Fibroblast of skin of right biceps (primary cell): Measurements from ENCODE around the gene ZNF581.

Source experiments
- DNase-seq: peaks from one replicate; pipeline ENCODE4 v3.0.0-alpha.2; 2013

Gene ZNF581, protein sequence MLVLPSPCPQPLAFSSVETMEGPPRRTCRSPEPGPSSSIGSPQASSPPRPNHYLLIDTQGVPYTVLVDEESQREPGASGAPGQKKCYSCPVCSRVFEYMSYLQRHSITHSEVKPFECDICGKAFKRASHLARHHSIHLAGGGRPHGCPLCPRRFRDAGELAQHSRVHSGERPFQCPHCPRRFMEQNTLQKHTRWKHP

DNA sequence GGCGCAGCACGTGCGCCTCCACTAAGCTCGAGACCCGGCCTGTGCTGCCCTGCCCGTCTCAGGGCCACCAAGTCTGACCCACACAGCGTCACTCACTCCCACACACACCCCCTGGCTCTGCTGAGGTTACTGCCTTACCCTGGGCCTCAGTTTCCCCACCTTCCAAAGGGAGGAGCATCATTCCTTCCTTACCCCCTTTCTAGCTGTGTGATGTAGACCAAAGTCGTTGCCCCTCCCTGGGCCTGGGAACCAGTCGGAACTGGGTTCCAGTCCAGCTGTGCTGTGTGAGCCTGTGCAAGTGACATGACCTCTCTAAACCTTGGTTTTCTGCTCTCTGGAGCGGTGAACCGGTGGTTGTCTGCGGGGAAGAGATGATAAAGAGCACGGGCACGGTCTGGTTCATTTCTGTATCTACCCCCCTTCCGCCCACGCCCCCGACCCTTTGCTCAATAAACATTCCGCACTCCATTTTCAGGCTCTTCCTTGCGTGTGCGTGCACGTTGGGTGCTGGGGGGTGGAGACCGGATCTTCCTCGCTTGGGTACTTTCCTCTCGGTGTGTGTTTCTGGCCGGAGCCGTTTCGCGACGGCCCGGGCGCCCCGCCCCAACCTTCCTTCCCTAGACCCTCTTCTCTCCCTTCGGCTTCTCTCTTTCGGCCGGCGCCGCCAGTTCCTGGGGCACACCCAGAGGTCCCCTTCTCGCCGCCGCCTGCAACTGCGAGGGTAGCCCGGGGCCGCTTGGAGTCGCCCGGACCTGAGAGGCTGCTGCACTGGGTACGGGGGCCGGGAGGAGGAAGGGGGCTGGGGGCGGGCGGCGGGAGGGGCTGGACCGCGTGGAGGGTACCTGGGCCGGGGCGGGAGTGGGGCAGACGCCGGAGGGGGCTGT, at the start of gene ZNF581:
TSS of gene ZNF581 (plus strand) at position 647 of the 884 bp plus-strand sequence. CDS start 923 bp downstream, outside the sequence.
- DNase-seq, result peak; percentile 74

DNA sequence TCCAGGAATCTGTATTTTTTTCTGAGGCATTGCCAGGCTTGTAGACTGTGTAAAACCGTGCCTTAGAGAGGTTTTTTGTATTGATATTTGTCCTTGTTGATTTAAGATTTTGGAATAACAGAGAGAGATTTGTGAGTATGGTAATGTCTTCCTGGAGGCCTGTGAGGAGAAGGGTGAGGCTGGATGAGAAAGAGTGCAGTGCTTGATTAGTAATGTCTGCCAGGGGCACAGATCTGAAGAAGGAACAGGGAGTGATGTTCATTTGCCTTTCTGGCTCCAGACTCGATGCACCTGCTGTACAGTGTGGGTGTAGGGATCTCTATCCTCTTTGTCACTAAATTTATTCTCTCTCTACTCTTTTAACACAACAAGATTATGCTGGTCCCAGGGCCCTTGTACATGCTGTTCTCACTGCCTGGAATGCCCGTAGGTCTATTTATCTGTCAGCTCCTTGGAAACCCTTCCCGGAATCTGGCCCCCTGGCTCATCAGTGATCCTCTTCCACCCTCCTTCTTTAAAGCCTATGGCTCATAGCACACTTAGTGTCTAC, 48.4 kb upstream of the ZNF581 start:
- no peak for DNase-seq

DNA sequence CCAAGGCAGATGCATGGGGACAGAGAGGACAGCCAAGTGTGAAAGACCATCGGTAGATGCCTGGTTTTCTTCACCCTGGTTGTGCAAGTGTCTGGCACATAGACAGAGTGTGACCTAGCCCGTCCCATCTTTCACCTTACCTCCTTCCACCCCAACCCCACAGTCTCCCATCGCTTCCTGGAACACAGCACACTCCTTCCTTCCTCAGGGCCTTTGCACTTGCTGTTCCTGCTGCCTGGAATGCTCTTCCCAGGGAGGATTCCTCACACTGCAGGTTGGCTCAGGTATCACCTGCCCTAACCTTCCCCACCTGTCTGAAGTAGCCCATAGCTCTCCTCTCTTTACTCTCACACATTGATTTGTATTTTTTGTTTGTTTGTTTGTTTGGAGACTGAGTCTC, 47.1 kb upstream of the ZNF581 start:
- DNase-seq, result no peak

DNA sequence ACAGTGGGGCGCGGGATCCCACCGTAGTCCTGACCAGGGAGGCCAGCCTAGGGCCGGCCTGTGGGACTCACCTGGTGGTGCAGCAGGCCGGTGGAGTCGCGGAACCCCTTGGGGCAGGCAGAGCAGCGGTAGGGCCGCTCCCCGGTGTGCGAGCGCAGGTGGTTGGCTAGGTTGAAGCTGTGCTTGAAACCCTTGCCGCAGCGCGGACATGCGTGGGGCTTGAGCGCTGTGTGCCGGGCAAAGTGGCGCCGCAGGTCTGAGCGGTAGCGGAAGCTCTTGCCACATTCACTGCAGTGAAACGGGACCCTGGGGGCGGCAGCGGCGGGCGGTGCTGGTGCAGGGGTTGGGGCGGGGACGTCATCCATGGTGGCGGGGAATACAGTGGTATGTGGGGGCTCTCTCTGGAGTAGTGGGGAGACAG, 45.9 kb upstream of the ZNF581 start:
- no peak for DNase-seq

DNA sequence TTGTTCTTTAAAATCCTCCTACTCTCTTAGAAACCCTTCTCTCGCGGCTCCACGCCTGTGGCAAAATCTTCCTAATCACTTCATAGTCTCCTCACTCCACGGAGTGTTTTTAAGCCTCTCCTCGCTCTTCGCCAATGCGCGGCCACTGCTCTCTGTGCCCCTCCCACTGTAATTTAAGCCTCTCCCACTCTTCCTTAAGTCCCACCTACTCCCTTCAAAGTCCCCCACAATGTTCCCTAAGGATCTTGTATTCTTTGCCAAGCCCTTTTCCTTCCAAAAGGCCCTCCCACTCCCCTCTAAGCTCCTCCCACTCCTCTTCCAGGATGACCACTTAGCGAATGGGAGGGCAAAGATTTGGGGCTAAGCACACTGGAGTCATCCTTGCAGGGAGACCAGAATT, 45.4 kb upstream of the ZNF581 start:
- no peak for DNase-seq

DNA sequence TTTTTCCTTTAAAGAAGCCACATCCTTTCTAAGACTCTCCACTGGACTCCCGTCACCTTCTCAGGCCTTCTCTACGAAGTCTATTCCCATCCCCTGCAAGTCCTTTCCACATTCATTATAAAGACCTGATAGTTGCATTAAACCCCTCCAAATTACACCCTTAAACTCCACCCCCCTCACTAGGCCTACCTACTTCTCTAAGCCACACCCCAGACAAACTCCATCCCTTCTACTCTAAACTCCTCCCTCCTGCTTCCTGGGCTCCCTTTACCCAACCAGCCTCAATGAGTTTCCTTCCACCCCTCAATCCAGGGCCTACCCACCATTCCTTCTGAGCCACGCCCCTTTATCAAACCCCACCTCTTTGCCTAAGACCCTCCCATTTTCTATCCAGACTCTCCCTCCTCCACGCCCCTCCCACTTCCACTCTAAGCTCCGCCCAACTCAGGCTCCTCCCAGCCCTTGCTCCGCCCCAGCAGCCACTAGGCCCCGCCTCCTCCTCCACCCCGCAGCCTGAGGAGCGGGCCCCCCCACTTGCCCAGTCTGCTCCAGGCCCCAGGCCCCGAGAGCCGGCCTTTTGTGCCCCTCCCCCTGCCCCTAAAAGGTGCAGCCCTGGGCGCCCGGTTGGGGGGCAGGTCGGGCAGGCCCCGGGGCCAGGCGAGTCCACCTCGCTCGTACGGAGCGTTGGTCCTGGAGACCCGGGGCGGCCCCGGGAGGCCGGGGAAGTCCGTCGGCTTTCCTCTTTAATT, 44.6 kb upstream of the ZNF581 start:
- DNase-seq, result peak; percentile 95

DNA sequence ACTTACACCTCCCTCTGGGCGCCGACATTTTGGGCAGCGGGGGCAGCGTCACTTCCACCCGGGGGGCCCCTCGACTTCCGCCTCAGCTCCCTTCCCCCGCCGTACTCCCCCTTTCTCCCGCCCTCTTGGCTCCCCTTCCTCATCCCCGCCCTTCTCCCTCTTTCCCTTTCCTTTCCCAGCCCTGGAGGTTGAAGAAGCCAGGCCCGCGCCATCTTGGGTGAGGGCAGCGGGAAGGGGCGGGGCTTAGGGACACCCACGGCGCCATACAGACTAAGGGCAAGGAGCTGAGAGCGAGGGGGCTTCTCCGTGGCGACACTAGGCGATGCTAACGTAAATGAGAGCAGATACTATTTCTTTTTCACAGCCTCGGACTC, 44.0 kb upstream of the ZNF581 start, which contains the start of gene FIZ1:
TSS of gene FIZ1 (minus strand) at position 50 of the 374 bp plus-strand sequence. CDS start 1,652 bp downstream, outside the sequence.
- peak; percentile 99 for DNase-seq

DNA sequence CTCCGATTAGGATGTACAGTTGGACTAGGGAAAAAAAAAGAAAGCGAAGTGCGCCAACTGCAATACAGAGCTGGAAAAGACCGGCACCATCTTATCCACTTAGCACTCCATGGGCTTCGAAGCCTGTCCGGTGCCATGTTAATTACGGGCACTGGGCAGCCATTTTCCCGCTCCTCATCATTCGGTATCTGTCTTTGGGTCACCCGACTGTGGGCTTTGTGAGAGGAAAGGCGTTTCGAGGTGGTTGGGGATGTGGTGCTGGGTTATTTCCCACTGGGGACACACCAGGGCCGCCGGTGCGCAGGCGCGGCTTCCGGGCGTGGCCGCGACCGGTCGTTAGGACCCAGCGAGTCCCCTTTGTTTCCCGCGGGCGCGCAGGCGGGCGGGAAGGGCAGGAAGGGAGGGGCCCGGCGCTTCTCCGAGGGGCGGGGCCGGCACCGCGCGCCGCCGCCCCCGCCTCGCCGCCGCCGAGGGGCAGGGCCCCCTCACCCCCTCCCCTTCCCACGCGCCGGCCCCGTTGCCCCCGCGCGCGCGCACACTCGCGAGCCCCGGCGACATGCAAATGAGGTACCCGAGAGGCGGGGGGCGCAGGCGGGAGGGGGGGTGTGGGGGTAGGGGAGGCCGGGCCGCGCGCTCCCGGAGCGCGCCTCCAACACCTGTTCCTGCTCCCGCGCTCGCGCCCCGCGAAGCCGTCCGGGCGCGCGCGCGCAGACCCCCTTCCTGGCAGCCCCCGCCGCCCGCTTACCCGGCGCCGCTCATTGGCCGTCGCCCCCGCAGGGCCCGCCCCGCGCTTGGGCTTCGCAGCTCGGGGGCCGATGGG, 43.4 kb upstream of the ZNF581 start, which contains the start of gene ZNF524:
TSS of gene ZNF524 (plus strand) at position 447 of the 820 bp plus-strand sequence. CDS start 1,825 bp downstream, outside the sequence.
- DNase-seq, result peak; percentile 88

DNA sequence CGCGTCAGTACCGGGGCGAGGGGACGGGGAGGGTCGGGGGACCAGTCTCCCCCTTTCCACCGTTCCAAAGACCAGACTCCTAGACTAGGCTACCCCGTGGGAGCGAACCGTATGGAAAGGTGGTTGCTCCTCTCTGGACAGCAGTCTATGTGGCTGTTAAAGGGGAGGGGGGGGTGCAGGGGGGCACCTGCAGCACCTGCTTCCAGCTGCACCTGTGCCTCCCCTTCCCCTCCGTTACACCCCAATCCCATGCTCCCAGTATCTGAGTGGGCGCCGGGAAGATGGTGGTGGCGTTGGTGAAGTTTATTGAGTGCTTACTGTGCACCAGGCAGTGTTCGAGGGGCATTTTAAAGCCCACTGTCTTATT, 42.8 kb upstream of the ZNF581 start:
- DNase-seq, result no peak

DNA sequence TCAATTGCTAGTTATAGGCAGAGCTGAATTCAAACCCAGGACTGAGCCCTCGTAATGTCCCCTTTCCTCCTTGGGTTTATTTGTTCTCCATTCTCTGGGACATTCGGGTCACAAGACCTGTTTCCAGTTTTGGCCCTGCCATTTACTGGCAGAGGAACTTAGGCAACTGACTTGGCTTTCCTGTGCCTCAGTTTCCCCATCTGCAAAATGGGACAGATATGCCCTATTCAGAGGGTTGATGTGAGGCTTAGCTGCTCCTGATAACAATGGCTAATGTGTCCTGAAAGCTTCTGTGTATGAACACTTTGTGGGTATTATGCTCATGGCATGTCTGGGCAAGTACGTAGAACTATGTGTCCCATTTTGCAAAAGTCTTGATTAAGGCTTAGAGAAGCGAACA, 42.4 kb upstream of the ZNF581 start:
- DNase-seq, result no peak

DNA sequence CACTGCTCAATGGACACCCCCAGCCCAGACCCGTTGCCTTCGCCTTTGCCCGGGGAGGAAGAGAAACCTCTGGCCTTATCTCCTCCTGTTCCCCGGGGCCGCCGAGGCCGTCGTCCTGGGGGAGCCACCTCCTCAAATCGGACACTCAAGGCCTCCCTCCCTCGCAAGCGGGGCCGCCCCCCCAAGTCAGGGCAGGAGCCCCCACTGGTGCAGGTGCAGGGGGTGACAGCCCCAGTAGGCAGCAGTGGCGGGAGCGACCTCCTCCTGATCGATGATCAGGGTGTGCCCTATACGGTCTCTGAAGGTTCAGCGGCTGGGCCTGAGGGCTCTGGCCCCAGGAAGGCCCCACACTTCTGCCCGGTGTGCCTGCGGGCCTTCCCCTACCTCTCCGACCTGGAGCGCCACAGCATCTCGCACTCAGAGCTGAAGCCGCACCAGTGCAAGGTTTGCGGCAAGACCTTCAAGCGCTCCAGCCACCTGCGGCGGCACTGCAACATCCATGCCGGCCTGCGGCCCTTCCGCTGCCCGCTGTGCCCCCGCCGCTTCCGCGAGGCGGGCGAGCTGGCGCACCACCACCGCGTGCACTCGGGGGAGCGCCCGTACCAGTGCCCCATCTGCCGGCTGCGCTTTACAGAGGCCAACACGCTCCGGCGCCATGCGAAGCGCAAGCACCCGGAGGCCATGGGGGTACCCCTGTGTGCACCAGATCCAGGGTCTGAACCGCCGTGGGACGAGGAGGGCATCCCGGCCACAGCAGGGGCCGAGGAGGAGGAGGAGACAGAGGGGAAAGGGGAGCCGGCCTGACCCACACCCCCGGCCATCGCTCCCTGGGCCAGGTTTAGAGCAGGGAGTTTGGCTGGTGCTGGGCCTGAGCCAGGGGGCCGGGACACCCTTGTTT, 41.1 kb upstream of the ZNF581 start:
- no peak for DNase-seq

DNA sequence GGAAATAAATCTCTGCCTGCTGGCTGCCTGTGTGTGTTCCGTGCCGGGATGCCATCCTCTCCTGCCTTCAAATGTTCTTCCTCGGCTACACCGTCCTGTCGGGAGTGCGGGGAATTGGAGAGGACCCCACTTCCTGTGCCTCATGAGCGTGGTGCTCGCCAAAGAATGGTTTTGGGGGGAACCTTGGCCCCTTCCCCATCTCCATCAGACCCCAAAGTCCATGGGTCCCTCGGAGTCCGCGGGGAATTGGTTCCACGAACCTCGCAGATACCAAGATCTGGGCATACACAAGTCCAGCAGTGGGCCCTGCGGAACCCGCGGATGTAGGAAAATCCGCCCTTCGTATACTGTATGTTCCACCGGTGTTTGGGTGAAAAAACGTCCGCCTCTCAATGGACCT, 40.3 kb upstream of the ZNF581 start:
- DNase-seq, result no peak

DNA sequence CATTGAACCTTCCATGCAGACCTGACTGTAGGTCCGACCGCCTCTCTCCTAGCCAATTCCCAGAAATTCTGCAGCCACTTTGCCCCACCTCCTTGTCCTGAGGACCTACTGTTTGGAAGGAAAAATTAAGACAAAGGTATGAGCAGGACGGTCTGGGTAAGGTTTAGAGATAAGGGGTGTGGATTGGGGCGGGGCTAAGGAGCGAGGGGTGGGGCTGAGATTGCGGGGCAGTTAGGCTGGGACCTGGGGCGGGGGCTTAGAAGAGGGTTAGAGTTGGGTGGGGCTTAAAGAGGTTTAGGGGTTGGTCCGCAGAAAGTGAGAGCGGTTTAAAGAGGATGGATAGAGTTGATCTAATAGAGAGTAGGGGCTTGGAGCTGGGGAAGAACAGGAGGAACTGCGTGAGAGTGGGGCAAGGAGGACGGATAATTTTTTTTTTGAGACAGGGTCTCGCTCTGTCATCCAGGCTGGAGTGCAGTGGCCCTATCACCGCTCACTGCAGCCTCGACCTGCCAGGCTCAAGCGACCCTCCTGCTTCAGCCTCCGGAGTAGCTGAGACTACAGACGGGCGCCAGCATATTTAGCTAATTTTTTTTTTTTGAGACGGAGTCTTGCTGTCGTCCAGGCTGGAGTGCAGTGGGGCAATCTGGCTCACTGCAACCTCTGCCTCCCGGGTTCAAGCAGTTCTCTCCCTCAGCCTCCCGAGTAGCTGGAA, 39.7 kb upstream of the ZNF581 start:
- no peak for DNase-seq

DNA sequence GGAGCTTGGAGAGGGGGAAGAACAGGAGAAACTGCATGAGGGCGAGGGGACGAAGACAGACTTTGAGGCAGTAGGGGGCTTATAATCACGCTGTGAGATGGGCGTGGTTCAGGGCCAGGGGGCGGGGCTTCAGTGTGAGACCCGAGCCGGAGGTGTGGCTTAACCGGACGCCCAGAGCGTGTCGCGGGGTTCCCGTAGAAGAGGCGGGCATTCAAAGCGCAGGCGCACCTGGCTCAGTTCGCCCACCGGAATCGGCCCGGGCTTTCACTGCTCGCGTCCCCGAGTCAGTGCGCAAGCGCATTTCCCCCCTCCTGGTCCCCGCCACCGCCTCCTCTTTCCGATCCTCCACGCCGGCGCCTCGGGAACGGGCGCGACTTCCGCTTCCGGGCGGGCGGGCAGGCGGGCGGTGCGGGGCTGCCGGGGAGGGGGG, 38.2 kb upstream of the ZNF581 start:
- DNase-seq, result peak; percentile 97

DNA sequence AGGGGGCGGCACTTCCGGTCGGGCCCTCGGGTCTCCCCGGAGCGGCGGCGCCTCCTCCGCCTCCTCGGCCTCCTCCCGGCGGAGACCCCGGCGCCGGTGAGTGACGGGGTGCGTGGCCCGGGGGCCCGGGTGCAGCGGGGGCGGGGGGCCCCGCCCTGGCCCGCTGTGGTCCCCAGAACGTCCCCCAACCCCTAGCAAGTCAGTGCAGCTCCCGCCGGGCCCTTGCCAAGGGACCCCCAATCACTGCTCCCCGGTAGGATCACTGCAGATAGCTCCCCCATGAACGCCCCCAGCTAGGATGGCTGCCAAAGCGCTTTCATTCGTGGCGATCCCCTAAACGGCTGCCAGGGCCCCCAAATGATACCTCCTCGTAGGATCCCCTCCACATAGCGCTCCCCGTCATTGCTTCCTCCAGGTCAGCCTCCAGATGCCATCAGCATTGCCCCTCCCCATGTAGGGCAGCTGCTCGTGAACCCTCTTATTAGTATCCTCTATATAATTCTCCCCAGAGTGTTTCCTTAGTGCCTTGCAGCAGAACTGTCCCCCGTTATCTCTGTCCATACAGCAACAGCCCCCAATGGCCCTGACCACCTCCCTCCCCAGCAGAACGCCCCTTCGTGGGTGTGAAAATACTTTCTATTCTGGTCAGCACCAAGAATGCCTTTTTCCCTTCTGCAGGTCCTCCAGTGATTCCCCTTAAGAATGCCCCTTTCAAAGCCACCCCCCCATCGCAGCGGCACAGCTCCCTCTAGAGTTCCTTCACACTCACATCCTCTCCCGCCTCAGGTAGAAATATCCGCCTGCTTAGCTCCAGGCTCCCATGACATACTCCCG, 37.6 kb upstream of the ZNF581 start, which contains the start of gene ZNF865:
TSS of gene ZNF865 (plus strand) at position 11 of the 834 bp plus-strand sequence. CDS start 7,972 bp downstream, outside the sequence.
- peak; percentile 85 for DNase-seq

DNA sequence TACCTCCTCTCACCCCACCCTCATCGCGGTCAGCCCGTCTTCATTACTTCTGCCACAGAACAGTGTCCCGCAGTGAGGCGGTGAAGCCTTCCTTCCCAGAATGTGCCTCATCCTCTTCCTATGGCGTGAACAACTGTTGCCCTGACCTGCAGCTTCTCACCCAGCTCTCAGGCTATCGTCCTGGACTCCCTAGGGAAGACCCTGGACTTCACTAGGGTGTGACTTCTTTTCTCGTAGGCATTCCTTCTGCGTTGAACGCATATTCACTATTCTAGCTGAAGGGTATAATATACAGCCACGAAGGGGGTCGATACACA, 37.0 kb upstream of the ZNF581 start:
- DNase-seq, result no peak

DNA sequence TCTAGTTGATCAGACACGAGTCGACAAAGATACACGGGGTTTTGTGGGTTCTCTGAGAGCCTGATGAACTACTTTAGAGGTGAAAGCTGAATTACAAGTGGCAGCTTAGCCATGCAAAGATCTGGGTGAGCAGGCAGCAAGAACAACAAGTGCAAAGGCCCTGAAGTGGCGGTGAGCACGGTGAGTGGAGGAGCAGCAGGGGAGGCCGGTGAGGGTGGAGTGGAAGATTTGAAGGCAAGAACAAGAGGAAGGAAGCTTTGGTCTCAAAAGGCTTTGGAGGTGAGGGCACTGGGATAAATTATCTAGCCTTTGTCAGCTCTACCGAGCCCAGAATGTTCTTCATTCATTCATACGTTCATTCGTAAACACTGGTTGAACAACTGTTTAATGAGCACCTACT, 36.6 kb upstream of the ZNF581 start:
- DNase-seq, result no peak

DNA sequence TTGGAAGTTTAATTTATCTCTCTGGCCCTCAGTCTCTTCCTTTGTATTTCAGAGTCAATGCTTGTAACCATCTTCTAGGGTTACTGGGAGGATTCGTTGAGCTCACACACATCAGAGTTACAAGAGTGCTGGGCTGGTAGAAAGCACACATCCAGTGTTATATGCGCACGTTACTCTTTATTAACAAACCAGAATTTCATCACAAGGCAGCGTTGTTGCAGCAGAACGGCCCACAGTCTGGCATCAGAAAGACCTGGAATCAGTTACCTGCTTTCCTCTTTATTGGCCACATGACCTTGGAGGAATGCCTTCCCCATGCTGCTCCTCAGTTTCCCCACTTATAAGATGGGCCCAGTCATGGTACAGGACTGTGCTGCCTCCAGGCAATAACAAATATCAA, 34.1 kb upstream of the ZNF581 start:
- DNase-seq, result no peak

DNA sequence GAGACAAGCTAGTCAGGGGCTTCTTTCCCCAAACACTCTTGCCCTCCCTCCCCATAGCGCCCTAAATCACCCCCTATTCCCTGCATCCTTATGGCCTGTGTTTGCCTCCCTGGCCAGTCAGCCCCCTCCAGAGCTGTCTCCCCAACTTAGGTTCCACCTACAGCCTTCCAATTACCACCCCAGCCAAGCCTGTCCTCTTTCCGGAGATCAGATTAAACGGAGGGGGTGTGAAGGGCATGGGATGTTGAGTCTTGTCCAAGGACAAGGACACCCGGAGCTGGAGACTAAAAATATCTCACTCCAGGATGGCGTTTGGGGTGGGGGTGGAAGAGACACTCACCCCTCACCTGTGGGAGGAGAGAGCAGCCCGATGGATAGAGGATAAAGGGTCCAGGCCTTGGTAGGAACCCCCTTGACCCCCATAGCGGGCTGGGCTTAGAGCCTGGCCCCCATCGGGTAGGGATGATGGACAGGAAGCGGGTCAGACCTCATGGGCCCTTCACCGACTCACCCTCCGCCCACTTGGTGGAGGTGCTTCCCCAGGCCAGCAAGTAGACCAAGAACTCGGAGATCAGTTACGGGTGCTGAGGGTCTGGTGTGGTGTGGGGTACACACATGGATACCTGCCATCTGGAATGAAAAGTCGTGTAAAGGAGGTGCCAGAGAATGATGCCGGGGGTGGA, 32.0 kb upstream of the ZNF581 start:
- no peak for DNase-seq
